Kidney (tissue), 14 donors: ENCODE results near the gene ABTB2. TPM values are rescaled to one million over a fixed set of nuclear protein-coding genes. Genes with fewer than 3 reads are reported as not detected.
A peak's percentile ranks its signal among the peaks of the same experiment; 100 is the strongest.

ENCODE experiments used
- DNase-seq, 5 donors: peaks; one replicate each; pipeline ENCODE4 v3.0.0-alpha.2; 2013 to 2020
- FAIRE-seq: peaks from 2 replicates; lab custom pipeline; 2012; peaks lifted over from hg19 to GRCh38; lab: Jason Lieb, UNC
- H3K27ac ChIP-seq, 2 donors: one replicate each; pipeline ENCODE4 v1.7.0; 2013; ENCODE audit warnings: low read depth in 2 of 2, low read length in 2 of 2, inconsistent platforms in 1 of 2
- H3K27me3 ChIP-seq: one replicate; pipeline ENCODE4 v1.7.1; 2013; ENCODE audit warnings: low read length, inconsistent platforms; ENCODE audit not compliant: control insufficient read depth, insufficient read depth
- H3K36me3 ChIP-seq, 3 donors: one replicate each; pipeline versions ENCODE4 v1.7.0 to v1.7.1; 2013; ENCODE audit warnings: low read length in 3 of 3, control low read depth in 1 of 3, inconsistent platforms in 1 of 3; ENCODE audit not compliant: insufficient read depth in 3 of 3, control insufficient read depth in 2 of 3
- H3K4me1 ChIP-seq, 3 donors: one replicate each; pipeline versions ENCODE4 v1.7.0 to v1.7.1; 2013; ENCODE audit warnings: low read length in 3 of 3, inconsistent platforms in 1 of 3, low read depth in 1 of 3; ENCODE audit not compliant: control insufficient read depth in 2 of 3, insufficient read depth in 2 of 3
- H3K4me3 ChIP-seq, 3 donors: one replicate each; pipeline versions ENCODE4 v1.7.0 to v1.8.1; 2013; ENCODE audit warnings: low read length in 3 of 3, control low read depth in 1 of 3, inconsistent platforms in 1 of 3
- H3K9ac ChIP-seq, 3 donors: one replicate each; pipeline versions ENCODE4 v1.7.0 to v1.7.1; 2013; ENCODE audit warnings: low read length in 3 of 3, control low read depth in 1 of 3, inconsistent platforms in 1 of 3
- H3K9me3 ChIP-seq, 3 donors: one replicate each; pipeline versions ENCODE4 v1.7.0 to v1.7.1; 2013; ENCODE audit warnings: low read length in 3 of 3, control low read depth in 1 of 3, inconsistent platforms in 1 of 3; ENCODE audit not compliant: control insufficient read depth in 2 of 3, insufficient read depth in 1 of 3
- CTCF ChIP-seq: IDR thresholded peaks from 3 replicates; pipeline ENCODE4 v1.5.1; 2012; ENCODE audit warnings: mild to moderate bottlenecking, moderate library complexity, borderline replicate concordance; ENCODE audit not compliant: insufficient read depth; ENCODE audit errors: extremely low read depth
- intact Hi-C: fragments of 100-400 bp; cut with DNase I; formaldehyde crosslinking; loops from one replicate; pipeline ENCODE4 v1.11.1; 2022
- polyA plus RNA-seq: library from polyadenylated mRNA; stranded (reverse); fragments of 350-450 nt; fragmentation: Illumina TruSeq; extraction: RNeasy Lipid Tissue Mini Kit (QIAGEN cat#74804); gene quantifications from one replicate; pipeline ENCODE4 v1.2.3, GENCODE V29; 2014; ENCODE audit warnings: low read depth, low replicate concordance; ENCODE audit not compliant: insufficient read depth
- total RNA-seq: library from RNA; stranded (reverse); fragmentation: NEBNext Ultra II Directional; extraction: Animal tissue kit (Norgen Biotek cat#: 25700); gene quantifications from one replicate; pipeline ENCODE4 v1.2.1, GENCODE V29; 2021
- donor health status: control.
- donor health status: control.
- donor health status: control.
- donor health status: control.
- donor health status: control.
- donor health status: DM: yes; HTN: yes; CAD: no.
- donor health status: Normal renal cell carcinoma (clear cell type).

The ABTB2 gene
- total and polyA plus RNA-seq, 2 donors from 2014 or later = 7.6 to 22.1 TPM

- H3K4me1 ChIP-seq = peaks cover 0 to 13% (median 8%) of the 10 kb centered on the region in 3 donors
- FAIRE-seq (no peak), DNase-seq (no peak)
- no peak overlapping the region for H3K27ac ChIP-seq
- TF ChIP-seq CTCF = no peak
- no peaks in the 10 kb centered on the region for H3K27me3 ChIP-seq
- no peak overlapping the region for H3K9ac ChIP-seq
- no peaks in the 10 kb centered on the region for H3K36me3 ChIP-seq
- intact Hi-C loops = no loop called here
- no peaks in the 10 kb centered on the region for H3K9me3 ChIP-seq
- H3K4me3 ChIP-seq = no peak overlapping the region
Measured at GRCh38 chr11:34245041-34245440, 112.8 kb downstream of the ABTB2 start.

GRCh38 chr11:34243600-34244464 lies 114.0 kb downstream of the ABTB2 start:
- DNase-seq = no peak
- intact Hi-C loops = no loop called here
- Histone ChIP-seq H3K27ac (no peak overlapping the region), H3K4me1 (peaks cover 0 to 13% (median 8%) of the 10 kb centered on the region in 3 donors), H3K9ac (no peak overlapping the region), H3K36me3 (no peaks in the 10 kb centered on the region), H3K4me3 (no peak overlapping the region), H3K9me3 (no peaks in the 10 kb centered on the region), H3K27me3 (no peaks in the 10 kb centered on the region)
- no peak for FAIRE-seq
- no peak for TF ChIP-seq CTCF

GRCh38 chr11:34242037-34242625 lies 115.7 kb downstream of the ABTB2 start:
- FAIRE-seq = no peak
- peak in 3 of 5 donors; percentile 37 to 82 (median 68) for DNase-seq
- H3K27ac ChIP-seq = peak overlapping the region; percentile 49 to 55
- no peak for TF ChIP-seq CTCF
- H3K9ac ChIP-seq = no peak overlapping the region
- H3K9me3 ChIP-seq = no peaks in the 10 kb centered on the region
- no peak overlapping the region for H3K4me3 ChIP-seq
- intact Hi-C loops = no loop called here
- peaks cover 0 to 13% (median 8%) of the 10 kb centered on the region in 3 donors for H3K4me1 ChIP-seq
- no peaks in the 10 kb centered on the region for H3K27me3 ChIP-seq
- no peaks in the 10 kb centered on the region for H3K36me3 ChIP-seq
